RWPE1 (cell line): ENCODE results near the gene DNAH10.

Experiments used
- CTCF ChIA-PET: fragments of 350-600 bp; sonication (Branson Sonifier 250); formaldehyde crosslinking; extraction: SDS; loops from one replicate; lab custom pipeline; 2021; lab: Yijun Ruan, JAX
- POLR2A ChIA-PET: fragments of 400-600 bp; formaldehyde crosslinking; extraction: SDS; loops from one replicate; lab custom pipeline; 2020; ENCODE audit warnings: antibody characterized with exemption; ENCODE audit not compliant: low non-redundant PET; lab: Yijun Ruan, JAX
- DNase-seq: peaks from one replicate; pipeline ENCODE4 v3.0.0; 2012; ENCODE audit warnings: low spot score
- H3K27ac ChIP-seq: fragments of 450-650 bp; 2 replicates; pipeline ENCODE4 v1.5.1; 2017
- CTCF ChIP-seq: fragments of 450-650 bp; conservative IDR thresholded peaks from 2 replicates; pipeline ENCODE4 v1.5.1; 2017; ENCODE audit warnings: low read depth, mild to moderate bottlenecking

DNAH10 gene

DNA sequence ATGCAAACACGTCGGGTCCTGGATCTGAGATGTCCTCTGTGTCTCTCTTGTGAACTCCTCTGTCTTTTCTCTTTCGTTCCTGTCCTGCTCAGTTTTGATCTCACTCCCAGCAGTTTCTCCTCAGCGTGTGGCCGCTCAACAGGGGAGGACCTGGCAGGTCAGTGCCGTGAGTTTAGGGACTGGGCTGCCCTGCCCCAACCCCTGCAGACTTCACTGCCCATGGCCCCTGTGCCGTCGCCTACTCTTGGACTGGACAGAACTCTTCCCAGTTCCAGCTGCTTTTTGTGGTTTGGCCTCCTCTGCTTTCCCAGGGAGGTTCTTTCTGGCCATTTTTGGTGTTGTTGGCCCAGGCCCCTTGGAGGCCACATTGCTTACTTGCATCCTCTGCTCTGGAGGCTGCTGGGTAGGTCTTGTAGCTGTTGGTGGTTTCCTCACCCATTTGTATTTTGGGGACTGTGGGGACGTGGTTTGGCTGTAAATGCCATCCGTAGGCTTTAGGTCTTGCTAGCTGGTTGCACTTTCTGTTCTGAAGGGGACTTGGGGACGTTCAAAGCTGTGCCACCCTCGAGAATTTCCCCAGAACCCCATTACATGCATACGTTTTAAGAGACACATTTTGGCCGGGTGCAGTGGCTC, 20.0 kb upstream of the DNAH10 start:
- no peak for DNase-seq
- H3K27ac ChIP-seq: no peak overlapping the region
- CTCF ChIA-PET: no interaction called here

DNA sequence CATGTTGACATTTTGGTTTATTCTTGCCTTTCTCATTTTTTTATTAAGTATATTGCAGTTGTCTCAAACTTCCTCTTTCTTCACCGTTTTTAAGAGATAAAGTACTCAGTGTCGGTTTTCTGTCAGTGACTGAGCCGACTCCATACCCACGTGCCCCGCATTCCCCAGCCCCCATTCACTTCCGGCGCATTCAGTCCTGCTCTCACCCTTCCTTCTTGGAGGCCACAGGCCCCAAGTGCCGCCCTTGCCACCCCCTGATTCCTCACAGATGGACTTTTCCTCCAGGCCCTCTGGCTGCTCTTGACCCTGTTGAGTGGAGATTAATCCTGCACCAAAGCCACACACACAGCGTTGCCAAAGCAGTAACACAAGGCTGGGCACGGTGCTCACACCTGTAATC, 19.1 kb upstream of the DNAH10 start:
- TF ChIP-seq CTCF: no peak
- ChIA-PET CTCF (no interaction called here), POLR2A (no interaction called here)
- no peak overlapping the region for H3K27ac ChIP-seq
- no peak for DNase-seq

More for the DNA sequence above, 20.0 kb upstream of the DNAH10 start:
- TF ChIP-seq CTCF: no peak
- POLR2A ChIA-PET: no interaction called here

DNA sequence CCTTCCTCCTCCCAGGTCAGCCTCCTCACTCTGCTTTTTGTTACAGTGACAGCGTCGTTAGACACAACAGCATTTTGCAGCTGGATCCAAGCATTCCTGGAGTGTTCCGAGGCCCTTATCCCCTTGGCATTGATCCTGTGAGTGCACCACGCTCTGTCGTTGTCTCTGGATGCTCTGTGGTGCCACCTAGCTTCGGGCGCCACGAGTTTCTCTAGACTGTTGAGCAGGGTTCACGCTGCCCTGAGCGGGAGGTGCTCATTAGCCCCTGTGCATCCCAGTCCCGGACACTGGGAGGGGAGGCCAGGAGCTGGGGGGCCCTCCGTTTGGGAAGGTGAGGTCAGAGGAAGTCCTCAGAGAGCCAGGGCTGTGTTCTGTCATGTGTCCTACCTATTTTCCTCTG, 17.3 kb upstream of the DNAH10 start:
- no peak overlapping the region for H3K27ac ChIP-seq
- DNase-seq: no peak
- TF ChIP-seq CTCF: no peak
- POLR2A ChIA-PET: no interaction called here
- CTCF ChIA-PET: interaction anchor here (0.5 to 0.6 kb wide), 2 partner anchors 11 to 385 kb away, joined by 3 to 5 read pairs; no protein-coding TSS in a partner anchor

DNA sequence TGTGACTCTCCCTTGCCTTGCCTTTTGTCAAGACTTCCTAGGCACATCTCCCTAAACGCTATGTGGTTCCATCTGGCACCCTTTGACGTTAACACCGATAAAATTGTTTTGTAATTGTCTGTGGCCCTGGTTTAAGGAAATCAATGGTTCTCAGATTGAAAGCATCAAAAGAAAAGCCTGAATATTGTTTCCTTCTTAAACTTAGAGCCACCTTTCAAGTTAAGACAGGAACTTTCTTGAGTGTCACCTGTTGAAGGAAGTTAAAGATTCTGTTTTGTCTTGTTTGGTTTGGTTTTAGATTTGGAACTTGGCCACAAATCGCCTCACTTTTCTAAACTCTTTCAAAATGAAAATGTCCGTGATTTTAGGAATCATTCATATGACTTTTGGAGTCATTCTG, 14.8 kb upstream of the DNAH10 start:
- no peak overlapping the region for H3K27ac ChIP-seq
- POLR2A ChIA-PET: no interaction called here
- no peak for TF ChIP-seq CTCF
- DNase-seq: no peak
- CTCF ChIA-PET: no interaction called here

- no peak for TF ChIP-seq CTCF
- DNase-seq: no peak
- CTCF ChIA-PET: interaction anchor here (0.7 kb wide), 1 partner anchor 499 kb away, joined by 3 read pairs; no protein-coding TSS in a partner anchor
- POLR2A ChIA-PET: no interaction called here
- no peak overlapping the region for H3K27ac ChIP-seq
These were observed 13.9 kb upstream of the DNAH10 start for GRCh38 chr12:123748161-123748560.

DNA sequence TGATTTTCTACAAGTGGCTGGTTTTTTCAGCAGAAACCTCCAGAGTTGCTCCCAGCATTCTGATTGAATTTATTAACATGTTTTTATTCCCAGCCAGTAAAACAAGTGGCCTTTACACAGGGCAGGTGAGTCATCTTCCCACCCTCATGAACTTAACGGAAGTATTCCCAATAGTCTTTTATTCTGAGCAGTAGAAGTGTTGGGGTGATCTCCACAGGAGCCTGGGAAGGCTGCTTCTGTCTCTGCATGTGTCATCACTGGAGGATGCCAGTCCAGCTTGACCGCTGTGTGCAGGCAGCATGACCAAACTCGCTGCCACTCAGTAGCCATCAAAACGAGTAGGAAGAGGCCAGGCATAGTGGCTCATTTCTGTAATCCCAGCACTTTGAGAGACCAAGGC, 13.4 kb upstream of the DNAH10 start:
- CTCF ChIA-PET: no interaction called here

More for the DNA sequence above, 13.4 kb upstream of the DNAH10 start:
- peak; percentile 17 for DNase-seq
- TF ChIP-seq CTCF: no peak
- no peak overlapping the region; the same call in 1 of the 2 replicates for H3K27ac ChIP-seq
- POLR2A ChIA-PET: no interaction called here
